HL-60 (cell line): ENCODE data around the gene HAO2.

Experiments
- CTCF ChIP-seq: IDR thresholded peaks from one replicate; pipeline ENCODE4 v1.5.1; 2011; ENCODE audit warnings: low read length, control low read depth, inconsistent platforms; ENCODE audit not compliant: insufficient read depth
- GABPA ChIP-seq: IDR thresholded peaks from 2 replicates; pipeline ENCODE4 v1.6.1; 2012; ENCODE audit warnings: low read depth
- POLR2AphosphoS5 ChIP-seq: IDR thresholded peaks from 2 replicates; pipeline ENCODE4 v1.6.1; 2012; ENCODE audit warnings: low read depth

DNA sequence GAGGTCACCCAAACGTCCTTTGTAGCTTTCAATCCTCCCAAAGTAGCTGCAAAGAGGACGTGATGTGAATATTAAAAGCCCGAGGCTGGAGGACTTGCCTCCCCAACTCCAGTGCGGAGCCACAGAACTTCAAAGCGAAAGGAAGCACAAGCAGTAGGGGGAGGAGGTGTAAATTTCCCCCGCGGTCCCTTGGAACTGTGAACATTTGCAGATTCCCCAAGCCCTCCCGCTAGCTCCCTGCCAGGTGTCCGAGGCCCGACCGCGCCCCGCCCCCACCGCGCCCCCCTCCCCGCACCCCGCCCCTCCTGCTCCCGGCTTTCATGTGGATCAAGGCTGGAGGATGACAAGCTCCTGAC lies 41.5 kb upstream of the HAO2 start:
- TF ChIP-seq CTCF (no peak), POLR2AphosphoS5 (no peak), GABPA (no peak)
